DMS 273 (cell line): Measurements from ENCODE around the gene PRKAB2.
"Not testable (repeated sequence)": the region's sequence is repeated elsewhere in the genome, so short reads cannot be mapped to it uniquely, and the experiment has no call there.

Experiments
- DNase-seq: peaks from one replicate; lab custom pipeline; 2025; ENCODE audit not compliant: unreplicated experiment; lab: John Stamatoyannopoulos, UW

PRKAB2 gene

GRCh38 chr1:147111381-147112130 lies 60.7 kb downstream of the PRKAB2 start:
- DNase-seq = no peak

- no peak for DNase-seq
Observed at GRCh38 chr1:147110872-147111271, 61.4 kb downstream of the PRKAB2 start.

- DNase-seq = no peak
Observed at GRCh38 chr1:147110434-147110833, 61.8 kb downstream of the PRKAB2 start.

- DNase-seq = no peak
Observed at GRCh38 chr1:147109762-147110161, 62.5 kb downstream of the PRKAB2 start.

GRCh38 chr1:147109041-147109440 lies 63.2 kb downstream of the PRKAB2 start:
- DNase-seq = no peak

- not testable (repeated sequence) for DNase-seq
Observed at GRCh38 chr1:147106407-147106881, 65.8 kb downstream of the PRKAB2 start.

- no peak for DNase-seq
Observed at GRCh38 chr1:147105909-147106308, 66.4 kb downstream of the PRKAB2 start.
